ENCODE data around the gene IDH1. TPM values are rescaled to one million over a fixed set of nuclear protein-coding genes. Genes with fewer than 3 reads are reported as not detected.

The IDH1 gene
- total and polyA plus RNA-seq, 2 of the 13 experiments (the other 11 are each of a cell fraction or from before 2014, with no cell fraction given), result 312 to 1,077 TPM

- POLR2A ChIA-PET, result interaction anchor here (0.9 to 7.8 kb wide), 2 partner anchors 16 to 626 kb away, joined by 3 to 145 read pairs; partner anchors contain the start of genes METTL21A and PIKFYVE
- WGBS (ENCODE audit: low lambda C conversion rate), result 93% methylated on average over 4 of the region's 4 CpGs
- H3K4me3 ChIP-seq (replicated peaks in 1 of 3; ENCODE audit: insufficient read depth in 1 of 3, low read depth in 2 of 3, low read length in 3 of 3), result no peak overlapping the region
- peaks cover 7 to 66% of the 10 kb centered on the region in 2 experiments for H3K36me3 ChIP-seq (replicated peaks in 1 of 2; ENCODE audit: control insufficient read depth in 1 of 2, insufficient read depth in 2 of 2, low read length in 2 of 2)
- FAIRE-seq (no peak), ATAC-seq (no peak), DNase-seq (ENCODE audit: low spot score) (no peak)
- in situ Hi-C loops (cut with HindIII; ENCODE audit: extremely low pct_ligation_motif_present, low pct_unique_long_range_greater_than_20kb) (loop anchor here (5.0 to 25.0 kb wide), 2 partner anchors 74 to 539 kb away; partner anchors contain the start of gene CCNYL1), intact Hi-C loops (cut with micrococcal nuclease; ENCODE audit: unreplicated experiment) (no loop called here)
- H4K20me1 ChIP-seq (ENCODE audit: insufficient read depth, low read length), result no peaks in the 10 kb centered on the region
- H3K27ac ChIP-seq (ENCODE audit: extremely low read length, insufficient read depth, low read length), result no peak overlapping the region
- no TSS peak for BruUV-seq (replicated peaks)
- TF ChIP-seq PAWR (CRISPR knock-in tag; IDR thresholded peaks at IDR 0.05; ENCODE audit: borderline replicate concordance) (no peak), ZNF121 (CRISPR knock-in tag; IDR thresholded peaks at IDR 0.05) (peak; percentile 66), HOXD1 (CRISPR knock-in tag; IDR thresholded peaks at IDR 0.05) (no peak), RBFOX2 (IDR thresholded peaks at IDR 0.05; ENCODE audit: low read depth, low read length) (0 out of 2 replicates have a peak, but pooled peaks have one; percentile 13)
- no peaks in the 10 kb centered on the region; a peak in 1 of 5 replicates for H3K27me3 ChIP-seq (ENCODE audit: control insufficient read depth in 1 of 2, insufficient read depth in 2 of 2, low read length in 2 of 2)
- H3K4me2 ChIP-seq (ENCODE audit: low read depth, low read length), result peak overlapping the region; percentile 95
- H3K79me2 ChIP-seq (ENCODE audit: insufficient read depth, low read length), result peaks cover 43% of the 10 kb centered on the region
- CTCF ChIA-PET (ENCODE audit: low intra/inter-chr PET ratio, low total read pairs), result no interaction called here
- H3K9me3 ChIP-seq (ENCODE audit: low read length), result no peaks in the 10 kb centered on the region
- no peak overlapping the region for H2AFZ ChIP-seq (ENCODE audit: low read length)
- no peak overlapping the region for H3K9ac ChIP-seq (ENCODE audit: insufficient read depth, low read depth, low read length)
- H3K4me1 ChIP-seq (ENCODE audit: insufficient read depth, low read length), result peaks cover 78% of the 10 kb centered on the region
These were observed 3.8 kb downstream of the IDH1 start for GRCh38 chr2:208251098-208251497.

- ATAC-seq, result no peak
- Histone ChIP-seq H3K27ac (ENCODE audit: extremely low read length, insufficient read depth, low read length) (peak overlapping the region; percentile 3), H3K4me3 (replicated peaks in 1 of 3; ENCODE audit: insufficient read depth in 1 of 3, low read depth in 2 of 3, low read length in 3 of 3) (no peak overlapping the region; a peak in 1 of 6 replicates), H2AFZ (ENCODE audit: low read length) (no peak overlapping the region), H3K4me1 (ENCODE audit: insufficient read depth, low read length) (peaks cover 73% of the 10 kb centered on the region), H4K20me1 (ENCODE audit: insufficient read depth, low read length) (no peaks in the 10 kb centered on the region), H3K9ac (ENCODE audit: insufficient read depth, low read depth, low read length) (no peak overlapping the region), H3K4me2 (ENCODE audit: low read depth, low read length) (peak overlapping the region; percentile 20), H3K36me3 (replicated peaks in 1 of 2; ENCODE audit: control insufficient read depth in 1 of 2, insufficient read depth in 2 of 2, low read length in 2 of 2) (peaks cover 10 to 72% of the 10 kb centered on the region in 2 experiments), H3K9me3 (ENCODE audit: low read length) (no peaks in the 10 kb centered on the region), H3K79me2 (ENCODE audit: insufficient read depth, low read length) (peaks cover 43% of the 10 kb centered on the region), H3K27me3 (ENCODE audit: control insufficient read depth in 1 of 2, insufficient read depth in 2 of 2, low read length in 2 of 2) (no peaks in the 10 kb centered on the region; a peak in 1 of 5 replicates)
- ChIA-PET CTCF (ENCODE audit: low intra/inter-chr PET ratio, low total read pairs) (no interaction called here), POLR2A (no interaction called here)
- TF ChIP-seq TBX2 (CRISPR knock-in tag; IDR thresholded peaks at IDR 0.05; ENCODE audit: borderline replicate concordance) (no peak), ZC3H4 (CRISPR knock-in tag; IDR thresholded peaks at IDR 0.05; ENCODE audit: borderline replicate concordance) (no peak), CEBPB (IDR thresholded peaks at IDR 0.05; ENCODE audit: borderline replicate concordance, low read depth, low read length) (peak; percentile 61; the same call in 1 of the 2 replicates), HDAC1 (CRISPR knock-in tag; IDR thresholded peaks at IDR 0.05) (no peak), HOXA9 (CRISPR knock-in tag; IDR thresholded peaks at IDR 0.05; ENCODE audit: borderline replicate concordance) (no peak), FOSL2 (CRISPR knock-in tag; IDR thresholded peaks at IDR 0.05) (peak; percentile 28; the same call in 1 of the 2 replicates), CEBPG (CRISPR knock-in tag; IDR thresholded peaks at IDR 0.05) (0 out of 2 replicates have a peak, but pooled peaks have one; percentile 23)
- no peak for DNase-seq (ENCODE audit: low spot score)
- in situ Hi-C loops (cut with HindIII; ENCODE audit: extremely low pct_ligation_motif_present, low pct_unique_long_range_greater_than_20kb) (loop anchor here (5.0 to 25.0 kb wide), 2 partner anchors 73 to 538 kb away; partner anchors contain the start of gene CCNYL1), intact Hi-C loops (cut with micrococcal nuclease; ENCODE audit: unreplicated experiment) (no loop called here)
- WGBS (ENCODE audit: low lambda C conversion rate), result 69% methylated on average over 2 of the region's 2 CpGs
- FAIRE-seq, result no peak
- no TSS peak for BruUV-seq (replicated peaks)
These were observed 4.5 kb downstream of the IDH1 start for GRCh38 chr2:208250388-208250787.
